Brain microvascular endothelial cell (primary cell): ENCODE measurements around the gene CEP350.

Experiments used
- DNase-seq: peaks from one replicate; pipeline ENCODE4 v3.0.0-alpha.2; 2020
- H3K27ac ChIP-seq: fragments of 250-450 bp; sonication (Bioruptor Pico); 2 replicates; pipeline ENCODE4 v1.5.1; 2020; ENCODE audit warnings: mild to moderate bottlenecking, moderate library complexity
- H3K27me3 ChIP-seq: fragments of 250-450 bp; sonication (Bioruptor Pico); replicated peaks from 2 replicates; pipeline ENCODE4 v1.5.1; 2020; ENCODE audit warnings: mild to moderate bottlenecking
- H3K36me3 ChIP-seq: fragments of 250-450 bp; sonication (Bioruptor Pico); replicated peaks from 2 replicates; pipeline ENCODE4 v1.5.1; 2020; ENCODE audit warnings: mild to moderate bottlenecking
- H3K4me3 ChIP-seq: 2 replicates; pipeline ENCODE4 v1.5.1; 2011; ENCODE audit warnings: low read depth, mild to moderate bottlenecking, control low read depth, low read length, moderate library complexity
- in situ Hi-C: cut with HindIII; loops from 2 replicates; pipeline ENCODE4 v1.10.0; 2017; ENCODE audit warnings: low sequenced_read_pairs, low pct_ligation_motif_present
- TF ChIP-seq, protein P1 (sequence below): IDR thresholded peaks from 2 replicates; pipeline ENCODE4 v1.5.1; 2011; ENCODE audit warnings: low read depth, mild to moderate bottlenecking, moderate library complexity, low read length, control low read depth, inconsistent platforms; ENCODE audit errors: missing control alignments

The CEP350 gene

DNA sequence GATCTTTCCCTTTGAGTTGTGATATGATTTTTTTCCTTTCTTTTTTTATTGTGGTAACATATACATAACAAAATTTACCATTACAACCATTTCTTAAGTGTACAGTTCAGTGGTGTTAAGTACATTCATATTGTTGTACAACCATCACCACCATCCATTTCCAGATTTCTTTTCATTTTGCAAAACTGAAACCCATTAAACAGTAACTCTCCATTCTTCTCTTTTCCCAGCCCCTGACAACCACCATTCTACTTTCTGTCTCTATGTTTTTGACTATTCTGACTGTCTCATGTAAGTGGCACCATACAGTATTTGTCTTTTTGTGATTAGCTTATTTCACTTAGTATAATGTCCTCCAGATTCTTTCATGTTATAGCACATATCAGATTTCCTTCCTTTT is 30.3 kb downstream of the CEP350 start:
- H3K36me3 ChIP-seq = no peaks in the 10 kb centered on the region
- no peak overlapping the region for H3K4me3 ChIP-seq
- no peaks in the 10 kb centered on the region for H3K27me3 ChIP-seq
- TF ChIP-seq, protein P1, sequence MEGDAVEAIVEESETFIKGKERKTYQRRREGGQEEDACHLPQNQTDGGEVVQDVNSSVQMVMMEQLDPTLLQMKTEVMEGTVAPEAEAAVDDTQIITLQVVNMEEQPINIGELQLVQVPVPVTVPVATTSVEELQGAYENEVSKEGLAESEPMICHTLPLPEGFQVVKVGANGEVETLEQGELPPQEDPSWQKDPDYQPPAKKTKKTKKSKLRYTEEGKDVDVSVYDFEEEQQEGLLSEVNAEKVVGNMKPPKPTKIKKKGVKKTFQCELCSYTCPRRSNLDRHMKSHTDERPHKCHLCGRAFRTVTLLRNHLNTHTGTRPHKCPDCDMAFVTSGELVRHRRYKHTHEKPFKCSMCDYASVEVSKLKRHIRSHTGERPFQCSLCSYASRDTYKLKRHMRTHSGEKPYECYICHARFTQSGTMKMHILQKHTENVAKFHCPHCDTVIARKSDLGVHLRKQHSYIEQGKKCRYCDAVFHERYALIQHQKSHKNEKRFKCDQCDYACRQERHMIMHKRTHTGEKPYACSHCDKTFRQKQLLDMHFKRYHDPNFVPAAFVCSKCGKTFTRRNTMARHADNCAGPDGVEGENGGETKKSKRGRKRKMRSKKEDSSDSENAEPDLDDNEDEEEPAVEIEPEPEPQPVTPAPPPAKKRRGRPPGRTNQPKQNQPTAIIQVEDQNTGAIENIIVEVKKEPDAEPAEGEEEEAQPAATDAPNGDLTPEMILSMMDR = no peak
- H3K27ac ChIP-seq = no peak overlapping the region
- DNase-seq = no peak
- in situ Hi-C loops = no loop called here

DNA sequence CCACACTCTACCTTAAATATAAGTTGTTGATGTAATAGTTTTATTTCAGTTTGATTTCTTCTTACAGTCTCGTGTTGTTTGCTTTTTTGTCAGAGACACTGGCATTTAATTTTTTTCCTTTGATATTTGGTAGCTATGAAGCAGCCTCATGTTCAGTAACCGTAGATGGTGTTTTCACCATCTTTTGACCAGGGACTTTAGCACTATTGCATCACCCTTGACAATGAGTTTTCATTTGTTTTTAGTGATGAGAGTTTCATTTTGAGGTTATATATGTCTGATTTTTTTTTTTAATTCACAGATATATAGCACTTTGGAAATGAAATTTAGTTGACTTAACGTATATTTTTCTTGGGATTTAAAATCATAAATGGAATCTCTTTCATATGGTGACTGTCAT is 36.2 kb downstream of the CEP350 start:
- H3K27me3 ChIP-seq = no peaks in the 10 kb centered on the region
- H3K36me3 ChIP-seq = peaks cover 3% of the 10 kb centered on the region
- in situ Hi-C loops = no loop called here
- no peak overlapping the region for H3K27ac ChIP-seq
- DNase-seq = no peak
- TF ChIP-seq, protein P1 = no peak
- no peak overlapping the region for H3K4me3 ChIP-seq

DNA sequence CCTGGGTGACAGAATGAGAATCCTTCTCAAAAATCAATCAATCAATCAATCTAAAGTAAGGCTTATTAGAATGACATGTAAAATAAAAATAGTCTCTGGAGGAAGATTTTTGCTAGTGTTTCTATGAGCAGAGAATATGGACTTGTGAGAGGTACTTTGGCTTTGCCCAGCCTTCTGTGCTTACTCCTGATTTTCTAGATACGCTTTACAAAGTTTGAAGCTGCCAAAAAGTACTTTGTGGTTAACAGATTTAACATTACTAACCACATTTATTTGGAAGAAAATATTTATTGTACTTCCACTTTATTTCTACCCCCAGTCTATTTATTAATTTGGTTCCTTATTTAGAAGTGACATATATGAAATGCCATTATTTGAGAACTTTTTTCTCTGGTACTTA is 41.0 kb downstream of the CEP350 start:
- no peak overlapping the region for H3K27ac ChIP-seq
- H3K36me3 ChIP-seq = peaks cover 10% of the 10 kb centered on the region
- DNase-seq = no peak
- no peak overlapping the region for H3K4me3 ChIP-seq
- no peaks in the 10 kb centered on the region for H3K27me3 ChIP-seq
- TF ChIP-seq, protein P1 = no peak
- in situ Hi-C loops = no loop called here

DNA sequence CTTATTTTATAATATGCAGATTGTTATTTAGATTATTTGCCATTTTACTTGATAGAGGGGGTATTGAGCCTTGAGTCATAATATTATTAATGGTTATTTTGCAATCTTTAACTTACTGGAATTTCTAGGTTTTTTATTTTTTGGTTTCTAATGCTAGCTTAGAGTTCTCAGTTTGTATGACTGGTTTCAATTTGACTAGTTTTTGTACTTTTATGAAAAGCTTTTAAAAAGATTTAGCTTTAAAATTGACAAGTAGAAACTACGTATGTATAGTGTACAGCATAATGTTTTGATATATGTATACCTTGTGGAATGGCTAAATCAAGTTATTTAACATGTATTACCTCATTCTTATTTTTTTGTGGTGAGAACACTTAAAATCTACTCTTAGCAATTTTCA is 41.5 kb downstream of the CEP350 start:
- no peak for DNase-seq
- in situ Hi-C loops = no loop called here
- H3K4me3 ChIP-seq = no peak overlapping the region
- no peak overlapping the region for H3K27ac ChIP-seq
- no peaks in the 10 kb centered on the region for H3K27me3 ChIP-seq
- TF ChIP-seq, protein P1 = no peak
- peaks cover 8% of the 10 kb centered on the region for H3K36me3 ChIP-seq

DNA sequence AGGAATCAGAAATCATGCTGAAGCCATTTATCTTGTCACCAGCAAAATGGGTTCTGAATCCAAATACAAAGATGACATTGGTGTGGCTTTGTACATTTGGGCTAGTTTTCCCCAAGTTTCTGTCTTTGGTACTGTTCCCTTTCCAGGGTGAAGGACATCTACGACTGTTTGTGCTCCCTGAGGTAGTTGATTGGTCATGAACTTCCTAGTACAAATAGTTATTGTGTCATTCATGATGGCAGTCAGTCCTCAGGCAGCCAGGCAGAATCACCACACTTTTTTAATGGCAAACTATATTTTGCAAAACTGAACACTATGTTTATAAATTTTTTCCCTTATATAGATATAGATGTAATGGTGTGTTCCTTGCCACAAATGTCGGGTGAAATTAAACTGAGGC is 46.0 kb downstream of the CEP350 start:
- TF ChIP-seq, protein P1 = no peak
- H3K4me3 ChIP-seq = no peak overlapping the region
- no peak for DNase-seq
- in situ Hi-C loops = no loop called here
- no peaks in the 10 kb centered on the region for H3K27me3 ChIP-seq
- H3K36me3 ChIP-seq = peaks cover 8% of the 10 kb centered on the region
- no peak overlapping the region for H3K27ac ChIP-seq

DNA sequence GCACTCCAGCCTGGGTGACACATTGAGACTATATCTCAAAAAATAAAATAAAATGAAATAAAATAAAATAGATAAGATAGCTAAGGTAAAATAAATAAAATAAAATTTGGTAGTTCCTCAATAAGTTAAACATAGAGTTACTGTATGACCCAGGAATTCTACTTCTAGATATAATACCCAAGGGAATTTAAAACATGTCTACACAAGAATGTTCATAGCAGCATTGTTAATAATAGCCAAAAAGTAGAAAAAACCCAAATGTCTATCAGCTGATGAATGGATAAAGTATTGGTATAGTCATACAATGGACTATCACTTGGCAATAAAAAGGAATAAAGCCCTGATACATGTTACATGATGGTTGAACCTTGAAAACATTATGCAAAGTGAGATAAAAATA is 47.8 kb downstream of the CEP350 start:
- TF ChIP-seq, protein P1 = no peak
- DNase-seq = no peak
- no peaks in the 10 kb centered on the region for H3K27me3 ChIP-seq
- H3K4me3 ChIP-seq = no peak overlapping the region
- in situ Hi-C loops = no loop called here
- no peak overlapping the region for H3K27ac ChIP-seq
- peaks cover 8% of the 10 kb centered on the region for H3K36me3 ChIP-seq
